Measurements from ENCODE around the gene COL4A2.

- TF ChIP-seq CTCF (IDR thresholded peaks at IDR 0.05) (no peak), POLR2A (IDR thresholded peaks at IDR 0.05) (no peak)
These were observed 116.7 kb downstream of the COL4A2 start for GRCh38 chr13:110423689-110424302.

Measured in vagina (tissue), 2 donors.